Adrenal gland (tissue), 12 donors: ENCODE results near the gene CTNND2. TPM values are rescaled to one million over a fixed set of nuclear protein-coding genes. Genes with fewer than 3 reads are reported as not detected.

Experiments
- DNase-seq, 7 donors: peaks; one replicate each; pipeline ENCODE4 v3.0.0-alpha.2; 2019 to 2020
- H3K27ac ChIP-seq, 5 donors: fragments of 200-600 bp; sonication (generic) in 4 of 5; 1 replicate in 3 of 5; 2 replicates in 2 of 5; pipeline versions ENCODE4 v1.5.1 to v1.8.0; 2016 to 2020; ENCODE audit warnings: mild to moderate bottlenecking in 1 of 5
- H3K27me3 ChIP-seq: fragments of 200-600 bp; 2 replicates; pipeline ENCODE4 v1.8.0; 2021
- H3K36me3 ChIP-seq, 2 donors: fragments of 200-600 bp; replicated peaks in 1 of 2; 1 replicate in 1 of 2; 2 replicates in 1 of 2; pipeline versions ENCODE4 v1.5.1 to v1.8.0; 2018 to 2022
- H3K4me1 ChIP-seq, 2 donors: fragments of 200-600 bp; replicated peaks in 1 of 2; 1 replicate in 1 of 2; 2 replicates in 1 of 2; pipeline versions ENCODE4 v1.5.1 to v1.8.0; 2018 to 2021
- H3K4me3 ChIP-seq, 4 donors: fragments of 200-600 bp; sonication (generic) in 3 of 4; one replicate each; pipeline ENCODE4 v1.5.1; 2016 to 2018
- H3K9me3 ChIP-seq, 3 donors: fragments of 200-600 bp; sonication (generic) in 1 of 3; replicated peaks in 1 of 3; 1 replicate in 2 of 3; 2 replicates in 1 of 3; pipeline versions ENCODE4 v1.5.1 to v1.8.0; 2016 to 2021
- CTCF ChIP-seq, 6 experiments: fragments of 450-650 bp in 4 of 6; fragments of 200-600 bp in 2 of 6; sonication (generic) in 1 of 6; IDR thresholded peaks; 1 replicate in 5 of 6; 2 replicates in 1 of 6; pipeline versions ENCODE4 v1.5.1 to v1.8.0; 2016 to 2021; ENCODE audit warnings: antibody characterized with exemption in 6 of 6, mild to moderate bottlenecking in 2 of 6, moderate library complexity in 1 of 6
- POLR2A ChIP-seq, 2 donors: fragments of 450-650 bp; IDR thresholded peaks; one replicate each; pipeline ENCODE4 v1.6.1; 2017; ENCODE audit warnings: antibody characterized with exemption in 2 of 2, mild to moderate bottlenecking in 2 of 2, moderate library complexity in 1 of 2
- WGBS, 4 donors: extraction: QIAGEN DNeasy Blood & Tissue Kit in 2 of 4; methylation state at CpG; one replicate each; pipeline versions ENCODE4 v1.1.5 to v1.1.7; 2013 to 2017; 5-methylcytosine and 5-hydroxymethylcytosine counted together
- intact Hi-C, 2 donors: fragments of 100-400 bp; cut with DNase I; formaldehyde crosslinking; loops; one replicate each; pipeline versions ENCODE4 v1.14.1 to v1.15.0; 2022 to 2023
- polyA plus RNA-seq, 3 donors: library from polyadenylated mRNA; stranded (reverse); fragments of 200-250 nt in 2 of 3; fragments of 350-450 nt in 1 of 3; fragmentation: Illumina TruSeq in 1 of 3; extraction: RNeasy Lipid Tissue Mini Kit (QIAGEN cat#74804) in 1 of 3; gene quantifications; one replicate each; pipeline ENCODE4 v1.2.3, GENCODE V29; 2013 to 2014
- total RNA-seq, 9 donors: library from RNA; depleted of rRNA in 4 of 9; stranded (reverse); fragments of >200 nt in 4 of 9; fragments of 120-200 nt in 1 of 9; fragmentation: NEBNext Ultra II Directional in 1 of 9; extraction: Animal tissue kit (Norgen Biotek cat#: 25700) in 1 of 9; gene quantifications; one replicate each; pipeline versions ENCODE4 v1.1.0 to v1.2.4, GENCODE V29; 2013 to 2023
- donor health status: healthy with polysubstance abuse.
- donor health status: Bipolar disorder and iron deficiency.
- donor health status: DM: yes; HTN: yes; CAD: no.
- donor health status: DM: no; HTN: no; CAD: no.
- donor health status: DM: no; HTN: no; CAD: no.
- donor health status: DM: yes; HTN: yes; CAD: no.

CTNND2 gene
- total and polyA plus RNA-seq, 12 donors = 0.34 to 4.2 (median 1.1) TPM; not detected in 1

DNA sequence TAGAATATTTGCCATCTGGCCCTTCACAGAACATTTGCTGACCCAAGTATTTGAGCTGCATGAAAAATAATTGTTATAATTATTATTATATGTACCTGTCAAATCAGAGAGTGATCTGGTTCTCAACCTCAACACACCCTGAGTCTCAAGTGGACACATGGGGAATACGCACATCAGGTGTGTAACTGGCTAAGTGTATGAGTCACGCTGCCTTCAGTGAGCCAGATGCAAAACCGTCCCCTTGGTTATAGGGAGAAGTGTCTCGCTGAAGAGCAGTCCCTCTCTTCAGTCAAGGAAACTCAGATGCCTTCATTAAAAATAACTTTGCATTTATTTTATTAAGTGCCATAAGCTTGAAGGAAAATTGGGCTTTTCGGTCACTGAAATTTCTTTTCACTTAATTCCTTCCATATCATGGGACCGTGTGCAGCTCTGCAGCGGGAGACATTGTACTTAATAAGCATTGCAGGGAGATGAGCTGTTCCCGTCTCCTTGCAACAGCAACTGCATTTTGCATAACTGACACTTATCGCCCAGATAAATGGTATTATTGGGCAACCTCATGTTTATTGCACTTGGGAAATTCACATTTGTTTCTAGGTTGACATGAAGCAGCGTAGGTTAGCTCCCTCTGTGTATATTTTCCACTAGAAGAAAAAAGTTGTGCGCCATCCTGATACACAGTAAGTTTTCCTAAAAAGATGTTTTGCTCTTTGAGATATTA, 630.9 kb downstream of the CTNND2 start:
- no peak overlapping the region for H3K27ac ChIP-seq

DNA sequence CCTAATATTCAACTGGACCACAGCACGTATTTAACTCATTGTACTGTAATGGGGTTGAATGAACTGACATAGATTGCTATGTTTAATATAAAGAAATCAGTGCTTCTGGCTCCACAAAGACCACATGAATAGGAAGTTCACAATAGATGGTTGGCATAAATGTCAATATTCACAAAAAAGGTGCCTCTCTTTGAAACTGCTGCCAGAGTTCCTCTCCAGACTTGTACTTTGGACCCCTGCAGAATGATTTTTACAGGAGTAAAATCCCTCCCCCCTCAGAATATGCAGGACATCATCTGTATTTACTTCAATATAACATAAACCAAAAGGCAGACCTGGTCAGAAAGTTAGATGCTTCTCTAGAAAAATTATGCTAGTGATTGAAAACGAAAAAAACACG, 634.7 kb downstream of the CTNND2 start:
- Histone ChIP-seq H3K27me3 (no peaks in the 10 kb centered on the region), H3K36me3 (no peaks in the 10 kb centered on the region), H3K4me3 (no peak overlapping the region), H3K9me3 (no peaks in the 10 kb centered on the region), H3K4me1 (no peaks in the 10 kb centered on the region), H3K27ac (no peak overlapping the region)
- no peak for DNase-seq
- WGBS, 4 donors = 73 to 85% (median 84%) methylated on average over 3 of the region's 3 CpGs
- TF ChIP-seq CTCF (IDR thresholded peaks at IDR 0.05) (no peak), POLR2A (IDR thresholded peaks at IDR 0.05) (no peak)
- intact Hi-C loops = loop anchor here (10.0 kb wide), 1 partner anchor 225 kb away; no protein-coding TSS in a partner anchor

More for the DNA sequence above, 630.9 kb downstream of the CTNND2 start:
- Histone ChIP-seq H3K9me3 (no peaks in the 10 kb centered on the region), H3K4me3 (no peak overlapping the region), H3K27me3 (no peaks in the 10 kb centered on the region), H3K36me3 (no peaks in the 10 kb centered on the region), H3K4me1 (no peaks in the 10 kb centered on the region)
- TF ChIP-seq POLR2A (IDR thresholded peaks at IDR 0.05) (no peak), CTCF (IDR thresholded peaks at IDR 0.05) (no peak)
- WGBS, 4 donors = 73 to 82% (median 79%) methylated on average over 11 of the region's 11 CpGs
- no peak for DNase-seq
- intact Hi-C loops = no loop called here

DNA sequence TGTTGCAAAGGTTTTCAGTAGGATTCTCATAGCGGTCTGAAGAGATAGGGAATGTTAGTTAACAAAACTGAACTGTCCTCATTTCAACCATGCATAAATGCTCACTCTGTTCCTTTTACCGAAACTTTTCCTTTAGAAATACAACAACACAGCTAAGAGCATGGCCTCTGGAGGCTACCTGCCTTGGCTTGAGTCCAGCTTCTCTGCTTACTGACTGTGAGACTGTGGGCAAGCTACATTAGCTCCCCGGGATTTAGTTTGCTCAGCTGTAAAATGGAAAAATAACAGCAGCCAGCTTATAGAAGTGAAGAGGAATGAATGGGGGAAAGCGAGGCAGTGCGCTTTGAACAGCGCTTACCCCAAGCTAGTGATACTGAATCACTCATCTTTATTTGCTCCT, 635.4 kb downstream of the CTNND2 start:
- TF ChIP-seq POLR2A (IDR thresholded peaks at IDR 0.05) (no peak), CTCF (IDR thresholded peaks at IDR 0.05) (no peak)
- no peaks in the 10 kb centered on the region for H3K36me3 ChIP-seq
- no peaks in the 10 kb centered on the region for H3K4me1 ChIP-seq
- DNase-seq = no peak
- no peak overlapping the region for H3K4me3 ChIP-seq
- H3K9me3 ChIP-seq = no peaks in the 10 kb centered on the region
- 81 to 88% (median 86%) methylated on average over 6 of the region's 6 CpGs for WGBS, 4 donors
- H3K27me3 ChIP-seq = no peaks in the 10 kb centered on the region
- no peak overlapping the region for H3K27ac ChIP-seq
- intact Hi-C loops = loop anchor here (10.0 kb wide), 1 partner anchor 226 kb away; no protein-coding TSS in a partner anchor

DNA sequence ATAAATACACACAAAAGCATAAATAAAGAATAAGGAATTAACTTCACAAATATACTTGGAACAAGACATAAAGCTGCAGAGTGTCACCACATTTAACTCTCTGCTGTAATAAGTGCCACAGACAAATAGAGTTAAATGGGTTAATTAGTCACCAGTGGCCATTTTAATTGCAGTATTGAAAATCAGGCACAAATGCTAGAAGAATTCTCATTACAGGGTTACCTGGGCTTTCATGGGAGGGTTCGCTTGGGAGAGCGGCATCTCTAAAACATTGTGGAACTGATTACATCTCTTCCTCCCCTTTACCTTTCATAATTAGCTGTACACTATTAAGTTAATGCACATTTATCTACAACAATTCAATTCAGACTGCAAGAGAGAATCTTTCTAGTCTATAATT, 637.9 kb downstream of the CTNND2 start:
- no peaks in the 10 kb centered on the region for H3K9me3 ChIP-seq
- no peak overlapping the region for H3K27ac ChIP-seq
- intact Hi-C loops = loop anchor here (10.0 kb wide), 1 partner anchor 228 kb away; no protein-coding TSS in a partner anchor
- no peak for DNase-seq
- H3K27me3 ChIP-seq = no peaks in the 10 kb centered on the region
- 74 to 91% (median 82%) methylated on average over 2 of the region's 2 CpGs for WGBS, 4 donors
- no peaks in the 10 kb centered on the region for H3K4me1 ChIP-seq
- no peaks in the 10 kb centered on the region for H3K36me3 ChIP-seq
- TF ChIP-seq POLR2A (IDR thresholded peaks at IDR 0.05) = no peak
- H3K4me3 ChIP-seq = no peak overlapping the region

GRCh38 chr5:11261241-11261640, 643.0 kb downstream of the CTNND2 start:
- 64 to 74% (median 71%) methylated on average over 6 of the region's 6 CpGs for WGBS, 4 donors
- H3K9me3 ChIP-seq = no peaks in the 10 kb centered on the region
- H3K4me3 ChIP-seq = no peak overlapping the region
- no peaks in the 10 kb centered on the region for H3K36me3 ChIP-seq
- no peak overlapping the region for H3K27ac ChIP-seq
- intact Hi-C loops = loop anchor here (10.0 kb wide), 1 partner anchor 234 kb away; no protein-coding TSS in a partner anchor
- peaks cover 4% of the 10 kb centered on the region for H3K27me3 ChIP-seq
- H3K4me1 ChIP-seq = no peaks in the 10 kb centered on the region
- TF ChIP-seq CTCF (IDR thresholded peaks at IDR 0.05) (no peak), POLR2A (IDR thresholded peaks at IDR 0.05) (no peak)
- no peak for DNase-seq
